SK-N-SH (cell line): ENCODE results near the gene EPGN. TPM values are rescaled to one million over a fixed set of nuclear protein-coding genes. Genes with fewer than 3 reads are reported as not detected.

ENCODE experiments used
- CTCF ChIA-PET: fragments of 300-600, 350-600 bp; formaldehyde crosslinking; extraction: SDS; loops from one replicate; lab custom pipeline; 2021; lab: Yijun Ruan, JAX
- POLR2A ChIA-PET: fragments of 350-600 bp; sonication (Branson Sonifier 250); formaldehyde crosslinking; extraction: SDS; loops from one replicate; lab custom pipeline; 2020; ENCODE audit warnings: antibody characterized with exemption, inconsistent platforms; lab: Yijun Ruan, JAX
- DNase-seq: peaks from one replicate; pipeline ENCODE4 v3.0.0; 2012
- H2AFZ ChIP-seq: fragments of 200-600 bp; sonication (generic); 2 replicates; pipeline ENCODE4 v1.8.1; 2016; ENCODE audit warnings: antibody characterized with exemption, mild to moderate bottlenecking, low read depth
- H3F3A ChIP-seq: fragments of 200-600 bp; sonication (generic); replicated peaks from 2 replicates; pipeline ENCODE3; 2016; ENCODE audit warnings: antibody characterized with exemption, mild to moderate bottlenecking; ENCODE audit not compliant: insufficient read depth
- H3K27ac ChIP-seq, 2 experiments: fragments of 200-500 bp in 1 of 2; fragments of 200-600 bp in 1 of 2; sonication (Bioruptor generic) in 1 of 2; sonication (generic), shearing (Covaris generic) in 1 of 2; 2 replicates each; pipeline versions ENCODE4 v1.5.1 to v1.6.1; 2014 to 2016; ENCODE audit warnings: low read depth in 2 of 2, inconsistent platforms in 1 of 2, low read length in 1 of 2, mild to moderate bottlenecking in 1 of 2, mixed read lengths in 1 of 2
- H3K27me3 ChIP-seq: fragments of 200-600 bp; sonication (generic), shearing (Covaris generic); 2 replicates; pipeline ENCODE4 v1.6.1; 2016; ENCODE audit warnings: mixed run types; ENCODE audit not compliant: insufficient read depth
- H3K36me3 ChIP-seq, 2 experiments: fragments of 200-500 bp in 1 of 2; fragments of 200-600 bp in 1 of 2; sonication (Bioruptor generic) in 1 of 2; sonication (generic) in 1 of 2; replicated peaks in 1 of 2; 2 replicates each; pipeline versions ENCODE3 to v1.5.1; 2014 to 2016; ENCODE audit warnings: low read length in 1 of 2, mild to moderate bottlenecking in 1 of 2; ENCODE audit not compliant: insufficient read depth in 2 of 2, control insufficient read depth in 1 of 2
- H3K4me1 ChIP-seq, 2 experiments: fragments of 200-500 bp in 1 of 2; fragments of 200-600 bp in 1 of 2; sonication (Bioruptor generic) in 1 of 2; sonication (generic), shearing (Covaris generic) in 1 of 2; 2 replicates each; pipeline versions ENCODE4 v1.5.1 to v1.6.1; 2014 to 2016; ENCODE audit warnings: low read depth in 1 of 2, low read length in 1 of 2, mixed run types in 1 of 2; ENCODE audit not compliant: insufficient read depth in 2 of 2, control insufficient read depth in 1 of 2
- H3K4me2 ChIP-seq: fragments of 200-600 bp; sonication (generic), shearing (Covaris generic); 2 replicates; pipeline ENCODE4 v1.6.1; 2017; ENCODE audit warnings: mixed run types
- H3K4me3 ChIP-seq, 2 experiments: fragments of 200-500 bp in 1 of 2; fragments of 200-600 bp in 1 of 2; sonication (Bioruptor generic) in 1 of 2; sonication (generic), shearing (Covaris generic) in 1 of 2; 2 replicates each; pipeline versions ENCODE4 v1.5.1 to v1.8.1; 2014 to 2016; ENCODE audit warnings: low read depth in 2 of 2, inconsistent platforms in 1 of 2, low read length in 1 of 2, mild to moderate bottlenecking in 1 of 2, mixed read lengths in 1 of 2, moderate library complexity in 1 of 2
- H3K79me2 ChIP-seq: fragments of 200-600 bp; sonication (generic); 2 replicates; pipeline ENCODE4 v1.8.1; 2017; ENCODE audit warnings: mild to moderate bottlenecking; ENCODE audit not compliant: insufficient read depth
- H3K9ac ChIP-seq: fragments of 200-600 bp; sonication (generic); 2 replicates; pipeline ENCODE4 v1.6.1; 2017; ENCODE audit warnings: mixed run types
- H3K9me2 ChIP-seq: fragments of 200-600 bp; sonication (generic); 2 replicates; pipeline ENCODE4 v1.6.1; 2017; ENCODE audit warnings: mixed run types
- H3K9me3 ChIP-seq: fragments of 200-600 bp; sonication (generic); 2 replicates; pipeline ENCODE4 v1.6.1; 2017; ENCODE audit warnings: mixed run types, mild to moderate bottlenecking, moderate library complexity
- H4K20me1 ChIP-seq: fragments of 200-600 bp; sonication (generic); 2 replicates; pipeline ENCODE4 v1.6.1; 2017; ENCODE audit warnings: mild to moderate bottlenecking, mixed run types; ENCODE audit not compliant: insufficient read depth
- ELF1 ChIP-seq: IDR thresholded peaks from 2 replicates; pipeline ENCODE4 v1.4.0; 2012
- EP300 ChIP-seq, 2 experiments: IDR thresholded peaks; 2 replicates each; pipeline versions ENCODE4 v1.4.0 to v1.6.1; 2012; ENCODE audit warnings: borderline replicate concordance in 1 of 2, low read depth in 1 of 2, low read length in 1 of 2
- FOSL2 ChIP-seq: IDR thresholded peaks from 2 replicates; pipeline ENCODE4 v1.4.0; 2012; ENCODE audit warnings: low read depth, mild to moderate bottlenecking, moderate library complexity, borderline replicate concordance
- GABPA ChIP-seq: IDR thresholded peaks from 2 replicates; pipeline ENCODE4 v1.4.0; 2012; ENCODE audit warnings: low read depth, mild to moderate bottlenecking
- JUND ChIP-seq: IDR thresholded peaks from 2 replicates; pipeline ENCODE4 v1.4.0; 2012
- MEF2A ChIP-seq: IDR thresholded peaks from 2 replicates; pipeline ENCODE4 v1.4.0; 2012; ENCODE audit warnings: low read depth, borderline replicate concordance
- MXI1 ChIP-seq: IDR thresholded peaks from 2 replicates; pipeline ENCODE4 v1.6.1; 2012; ENCODE audit warnings: mild to moderate bottlenecking, low read depth, low read length, improper control_type of control experiment
- NFIC ChIP-seq: IDR thresholded peaks from 2 replicates; pipeline ENCODE4 v1.4.0; 2012; ENCODE audit warnings: borderline replicate concordance
- NRF1 ChIP-seq: IDR thresholded peaks from 2 replicates; pipeline ENCODE4 v1.6.1; 2012; ENCODE audit warnings: low read depth, mild to moderate bottlenecking, low read length
- RAD21 ChIP-seq: IDR thresholded peaks from 2 replicates; pipeline ENCODE4 v1.6.1; 2012; ENCODE audit warnings: mild to moderate bottlenecking, low read length
- RXRA ChIP-seq: IDR thresholded peaks from 2 replicates; pipeline ENCODE4 v1.4.0; 2012; ENCODE audit warnings: low read depth, mild to moderate bottlenecking, borderline replicate concordance
- SIN3A ChIP-seq: IDR thresholded peaks from 2 replicates; pipeline ENCODE4 v1.6.1; 2012; ENCODE audit warnings: low read depth, mild to moderate bottlenecking, low read length, moderate library complexity, borderline replicate concordance
- SMC3 ChIP-seq: IDR thresholded peaks from 2 replicates; pipeline ENCODE4 v1.6.1; 2012; ENCODE audit warnings: low read depth, low read length, improper control_type of control experiment
- TCF12 ChIP-seq: IDR thresholded peaks from 2 replicates; pipeline ENCODE4 v1.4.0; 2012
- TEAD4 ChIP-seq: IDR thresholded peaks from 2 replicates; pipeline ENCODE4 v1.4.0; 2012; ENCODE audit warnings: mild to moderate bottlenecking, borderline replicate concordance; ENCODE audit not compliant: insufficient read depth
- WGBS: methylation state at CpG from one replicate; pipeline ENCODE4 v1.1.6; 2017; ENCODE audit warnings: low lambda C conversion rate; 5-methylcytosine and 5-hydroxymethylcytosine counted together
- polyA plus RNA-seq, 3 experiments: library from polyadenylated mRNA; depleted of rRNA; stranded (reverse); fragments of >200 nt; gene quantifications; 2 replicates each; pipeline ENCODE4 v1.2.3, GENCODE V29; 2012
- TF ChIP-seq, protein P1 (sequence below): IDR thresholded peaks from 2 replicates; pipeline ENCODE4 v1.6.1; 2012; ENCODE audit warnings: mild to moderate bottlenecking, low read depth, low read length, moderate library complexity
- TF ChIP-seq, protein P2 (sequence below): IDR thresholded peaks from 2 replicates; pipeline ENCODE4 v1.4.0; 2012; ENCODE audit warnings: low read depth, borderline replicate concordance
- TF ChIP-seq, protein P3 (sequence below): IDR thresholded peaks from 2 replicates; pipeline ENCODE4 v1.4.0; 2012; ENCODE audit warnings: low read depth
- TF ChIP-seq, protein P4 (sequence below): fragments of 150-350 bp; IDR thresholded peaks from 2 replicates; pipeline ENCODE4 v1.6.1; 2016; ENCODE audit warnings: mild to moderate bottlenecking, low read depth, low read length
- TF ChIP-seq, protein P5 (sequence below): IDR thresholded peaks from 2 replicates; pipeline ENCODE4; 2012

Gene EPGN
- polyA plus RNA-seq, 1 of the 3 experiments (the other 2 are of a cell fraction) = 0.23 TPM

DNA sequence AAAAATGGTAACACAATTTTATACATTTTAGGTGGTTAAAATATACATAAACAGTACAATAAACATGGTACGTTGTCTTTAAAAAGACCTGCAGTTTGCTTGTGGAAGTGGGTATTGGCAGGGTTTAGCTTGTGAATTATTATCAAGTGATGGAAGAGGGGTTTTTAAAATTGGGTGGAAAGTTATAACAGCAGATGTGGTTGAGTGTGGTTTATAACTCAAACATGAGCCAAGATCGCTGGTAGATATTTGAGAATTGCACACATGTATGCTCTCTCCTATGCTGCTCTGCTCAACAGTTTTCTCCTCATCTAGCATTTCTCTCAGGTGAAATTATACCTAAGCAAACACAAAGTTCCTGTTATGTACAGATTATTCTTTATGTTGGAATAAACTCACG is 14.0 kb downstream of the EPGN start:
- POLR2A ChIA-PET = no interaction called here
- H2AFZ ChIP-seq = no peak overlapping the region

More for the DNA sequence above, 14.0 kb downstream of the EPGN start:
- Histone ChIP-seq H3K27ac (no peak overlapping the region), H4K20me1 (no peaks in the 10 kb centered on the region), H3K4me2 (no peak overlapping the region), H3K4me3 (no peak overlapping the region), H3K36me3 (no peaks in the 10 kb centered on the region), H3K4me1 (no peaks in the 10 kb centered on the region; a peak in 1 of 4 replicates), H3F3A (peaks cover under 1% of the 10 kb centered on the region), H3K9me2 (no peaks in the 10 kb centered on the region), H3K79me2 (no peaks in the 10 kb centered on the region), H3K27me3 (peaks cover 17% of the 10 kb centered on the region), H3K9me3 (no peaks in the 10 kb centered on the region), H3K9ac (no peak overlapping the region)
- 5% methylated on average over 3 of the region's 3 CpGs for WGBS
- CTCF ChIA-PET = interaction anchor here (1.4 kb wide), 1 partner anchor 301 kb away, joined by 3 read pairs; no protein-coding TSS in a partner anchor
- TF ChIP-seq SMC3 = no peak
- TF ChIP-seq RAD21 = no peak
- TF ChIP-seq, protein P1, sequence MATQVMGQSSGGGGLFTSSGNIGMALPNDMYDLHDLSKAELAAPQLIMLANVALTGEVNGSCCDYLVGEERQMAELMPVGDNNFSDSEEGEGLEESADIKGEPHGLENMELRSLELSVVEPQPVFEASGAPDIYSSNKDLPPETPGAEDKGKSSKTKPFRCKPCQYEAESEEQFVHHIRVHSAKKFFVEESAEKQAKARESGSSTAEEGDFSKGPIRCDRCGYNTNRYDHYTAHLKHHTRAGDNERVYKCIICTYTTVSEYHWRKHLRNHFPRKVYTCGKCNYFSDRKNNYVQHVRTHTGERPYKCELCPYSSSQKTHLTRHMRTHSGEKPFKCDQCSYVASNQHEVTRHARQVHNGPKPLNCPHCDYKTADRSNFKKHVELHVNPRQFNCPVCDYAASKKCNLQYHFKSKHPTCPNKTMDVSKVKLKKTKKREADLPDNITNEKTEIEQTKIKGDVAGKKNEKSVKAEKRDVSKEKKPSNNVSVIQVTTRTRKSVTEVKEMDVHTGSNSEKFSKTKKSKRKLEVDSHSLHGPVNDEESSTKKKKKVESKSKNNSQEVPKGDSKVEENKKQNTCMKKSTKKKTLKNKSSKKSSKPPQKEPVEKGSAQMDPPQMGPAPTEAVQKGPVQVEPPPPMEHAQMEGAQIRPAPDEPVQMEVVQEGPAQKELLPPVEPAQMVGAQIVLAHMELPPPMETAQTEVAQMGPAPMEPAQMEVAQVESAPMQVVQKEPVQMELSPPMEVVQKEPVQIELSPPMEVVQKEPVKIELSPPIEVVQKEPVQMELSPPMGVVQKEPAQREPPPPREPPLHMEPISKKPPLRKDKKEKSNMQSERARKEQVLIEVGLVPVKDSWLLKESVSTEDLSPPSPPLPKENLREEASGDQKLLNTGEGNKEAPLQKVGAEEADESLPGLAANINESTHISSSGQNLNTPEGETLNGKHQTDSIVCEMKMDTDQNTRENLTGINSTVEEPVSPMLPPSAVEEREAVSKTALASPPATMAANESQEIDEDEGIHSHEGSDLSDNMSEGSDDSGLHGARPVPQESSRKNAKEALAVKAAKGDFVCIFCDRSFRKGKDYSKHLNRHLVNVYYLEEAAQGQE = no peak
- TF ChIP-seq EP300 (IDR thresholded peaks at IDR 0.05; ENCODE audit: borderline replicate concordance in 1 of 2, low read depth in 1 of 2, low read length in 1 of 2) = no peak
- TF ChIP-seq, protein P2, sequence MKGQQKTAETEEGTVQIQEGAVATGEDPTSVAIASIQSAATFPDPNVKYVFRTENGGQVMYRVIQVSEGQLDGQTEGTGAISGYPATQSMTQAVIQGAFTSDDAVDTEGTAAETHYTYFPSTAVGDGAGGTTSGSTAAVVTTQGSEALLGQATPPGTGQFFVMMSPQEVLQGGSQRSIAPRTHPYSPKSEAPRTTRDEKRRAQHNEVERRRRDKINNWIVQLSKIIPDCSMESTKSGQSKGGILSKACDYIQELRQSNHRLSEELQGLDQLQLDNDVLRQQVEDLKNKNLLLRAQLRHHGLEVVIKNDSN = no peak
- no peak for TF ChIP-seq TEAD4
- TF ChIP-seq MXI1 = no peak
- no peak for TF ChIP-seq NRF1
- TF ChIP-seq, protein P3, sequence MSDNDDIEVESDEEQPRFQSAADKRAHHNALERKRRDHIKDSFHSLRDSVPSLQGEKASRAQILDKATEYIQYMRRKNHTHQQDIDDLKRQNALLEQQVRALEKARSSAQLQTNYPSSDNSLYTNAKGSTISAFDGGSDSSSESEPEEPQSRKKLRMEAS = no peak
- TF ChIP-seq NFIC = no peak
- no peak for TF ChIP-seq GABPA
- TF ChIP-seq TCF12 = no peak
- TF ChIP-seq, protein P4, sequence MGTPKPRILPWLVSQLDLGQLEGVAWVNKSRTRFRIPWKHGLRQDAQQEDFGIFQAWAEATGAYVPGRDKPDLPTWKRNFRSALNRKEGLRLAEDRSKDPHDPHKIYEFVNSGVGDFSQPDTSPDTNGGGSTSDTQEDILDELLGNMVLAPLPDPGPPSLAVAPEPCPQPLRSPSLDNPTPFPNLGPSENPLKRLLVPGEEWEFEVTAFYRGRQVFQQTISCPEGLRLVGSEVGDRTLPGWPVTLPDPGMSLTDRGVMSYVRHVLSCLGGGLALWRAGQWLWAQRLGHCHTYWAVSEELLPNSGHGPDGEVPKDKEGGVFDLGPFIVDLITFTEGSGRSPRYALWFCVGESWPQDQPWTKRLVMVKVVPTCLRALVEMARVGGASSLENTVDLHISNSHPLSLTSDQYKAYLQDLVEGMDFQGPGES = no peak
- no peak for TF ChIP-seq RXRA
- no peak for TF ChIP-seq JUND
- TF ChIP-seq, protein P5, sequence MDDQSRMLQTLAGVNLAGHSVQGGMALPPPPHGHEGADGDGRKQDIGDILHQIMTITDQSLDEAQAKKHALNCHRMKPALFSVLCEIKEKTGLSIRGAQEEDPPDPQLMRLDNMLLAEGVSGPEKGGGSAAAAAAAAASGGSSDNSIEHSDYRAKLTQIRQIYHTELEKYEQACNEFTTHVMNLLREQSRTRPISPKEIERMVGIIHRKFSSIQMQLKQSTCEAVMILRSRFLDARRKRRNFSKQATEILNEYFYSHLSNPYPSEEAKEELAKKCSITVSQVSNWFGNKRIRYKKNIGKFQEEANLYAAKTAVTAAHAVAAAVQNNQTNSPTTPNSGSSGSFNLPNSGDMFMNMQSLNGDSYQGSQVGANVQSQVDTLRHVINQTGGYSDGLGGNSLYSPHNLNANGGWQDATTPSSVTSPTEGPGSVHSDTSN = no peak
- no peak for TF ChIP-seq SIN3A
- no peak for TF ChIP-seq MEF2A
- TF ChIP-seq FOSL2 = no peak
- TF ChIP-seq ELF1 = no peak
- DNase-seq = no peak
